ENCODE results near the gene RAB11B. TPM values are rescaled to one million over a fixed set of nuclear protein-coding genes. Genes with fewer than 3 reads are reported as not detected.
"Not testable (repeated sequence)": the region's sequence is repeated elsewhere in the genome, so short reads cannot be mapped to it uniquely, and the experiment has no call there.

RAB11B gene
- total RNA-seq, 1 experiment from 2014 or later: 13.0 TPM

DNA sequence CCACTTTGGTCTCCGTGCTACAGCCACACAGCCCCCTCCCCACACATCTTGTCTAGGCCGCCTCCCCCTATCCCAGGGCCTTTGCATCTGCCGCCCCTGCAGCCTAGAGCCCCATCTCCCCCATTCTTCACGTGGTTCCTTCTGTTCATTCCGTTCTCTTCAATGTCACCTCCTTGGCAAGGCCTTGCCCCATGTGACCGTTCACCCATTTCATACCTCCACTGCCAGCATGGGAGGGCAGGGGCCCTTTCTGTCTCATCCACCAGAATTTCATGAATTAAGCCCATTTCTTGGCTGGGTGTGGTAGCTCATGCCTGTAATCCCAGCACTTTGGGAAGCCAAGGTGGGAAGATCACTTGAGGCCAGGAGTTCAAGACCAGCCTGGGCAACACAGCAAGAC is 38.9 kb downstream of the RAB11B start:
- DNase-seq (ENCODE audit: low read depth): no peak

DNA sequence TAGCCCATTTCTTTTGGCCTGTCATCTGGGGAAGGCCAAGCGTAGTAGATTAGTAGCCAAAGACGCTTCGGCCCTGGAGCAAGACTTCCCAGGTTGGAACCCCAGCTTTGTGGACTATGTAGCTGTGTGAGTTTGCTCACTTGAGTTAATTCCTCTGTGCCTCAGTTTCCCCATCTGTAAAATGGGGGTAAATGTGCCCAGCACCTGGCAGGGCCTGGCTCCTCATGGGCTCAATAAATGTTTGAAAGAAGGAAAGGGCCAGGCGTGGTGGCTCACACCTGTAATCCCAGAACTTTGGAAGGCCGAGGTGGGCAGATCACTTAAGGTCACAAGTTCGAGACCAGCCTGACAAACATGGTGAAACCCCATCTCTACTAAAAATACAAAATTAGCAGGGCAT is 39.7 kb downstream of the RAB11B start:
- DNase-seq (ENCODE audit: low read depth): no peak

- DNase-seq (ENCODE audit: low read depth): no peak
These were observed 40.5 kb downstream of the RAB11B start for GRCh38 chr19:8430650-8431049.

DNA sequence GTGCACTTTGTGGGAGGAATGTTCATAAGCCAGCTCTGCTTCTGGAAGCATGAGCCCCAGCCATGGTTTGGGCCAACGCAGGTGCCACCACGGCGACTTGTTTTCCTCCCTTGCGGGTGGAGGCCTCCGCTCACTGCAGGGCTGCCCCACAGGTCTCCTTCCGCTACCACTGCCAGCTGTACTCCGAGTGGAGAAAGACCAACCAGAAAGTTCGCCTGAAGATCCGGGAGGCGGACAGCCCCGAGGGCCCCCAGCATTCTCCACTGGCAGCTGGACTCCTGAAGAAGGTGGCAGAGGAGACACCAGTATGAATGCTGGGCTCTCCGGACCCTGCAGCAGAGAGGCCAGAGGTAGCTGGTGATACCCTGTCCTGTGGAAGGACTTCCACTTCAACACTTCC is 48.1 kb downstream of the RAB11B start:
- no peak for DNase-seq (ENCODE audit: low read depth)

DNA sequence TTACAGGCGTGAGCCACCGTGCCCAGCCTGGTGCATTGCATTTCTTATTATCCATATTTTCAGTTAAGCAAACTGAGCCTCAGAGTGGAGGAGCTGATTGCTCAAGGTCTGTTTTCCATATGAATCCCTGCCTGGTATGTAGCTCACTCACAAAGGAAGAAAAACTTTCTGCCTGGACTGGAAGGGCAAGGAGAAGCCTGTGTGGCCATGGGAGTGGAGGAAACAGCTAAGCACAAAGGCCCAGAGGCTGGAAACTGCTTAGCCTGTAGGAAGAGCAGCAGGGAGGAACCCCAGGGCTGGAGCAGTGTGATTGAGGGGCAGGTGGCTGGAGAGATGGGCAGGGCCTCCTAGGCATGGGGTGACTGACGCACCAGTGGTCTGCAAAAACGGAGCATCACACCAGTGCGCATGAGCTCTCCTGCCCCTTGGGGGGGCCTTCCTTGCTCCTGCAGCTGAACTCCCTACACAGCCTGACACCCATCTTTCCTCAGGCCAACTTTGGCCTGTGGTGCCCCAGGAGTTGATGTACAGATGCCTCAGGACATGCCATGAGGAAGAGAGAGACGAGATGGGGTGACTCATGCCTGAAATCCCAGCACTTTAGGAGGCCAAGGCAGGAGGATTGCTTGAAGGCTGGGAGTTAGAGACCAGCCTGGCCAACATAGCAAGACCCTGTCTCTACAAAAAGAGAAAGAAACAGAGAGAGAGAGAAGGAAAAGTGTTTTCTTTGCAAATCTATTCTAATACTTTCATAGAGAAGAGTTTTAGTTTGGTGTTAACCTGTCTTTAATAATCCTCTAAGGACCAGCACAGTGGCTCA is 51.8 kb downstream of the RAB11B start:
- no peak for DNase-seq (ENCODE audit: low read depth)

GRCh38 chr19:8444140-8444676 is 54.0 kb downstream of the RAB11B start:
- not testable (repeated sequence) for DNase-seq (ENCODE audit: low read depth)

GRCh38 chr19:8444677-8445487 is 54.7 kb downstream of the RAB11B start, which contains the start of gene HNRNPM:
Gene HNRNPM (plus strand): TSS chr19:8444975. CDS start chr19:8444999, 24 bp downstream.
- DNase-seq (ENCODE audit: low read depth): peak; percentile 96

GRCh38 chr19:8445488-8446001 is 55.4 kb downstream of the RAB11B start:
- DNase-seq (ENCODE audit: low read depth): no peak

DNA sequence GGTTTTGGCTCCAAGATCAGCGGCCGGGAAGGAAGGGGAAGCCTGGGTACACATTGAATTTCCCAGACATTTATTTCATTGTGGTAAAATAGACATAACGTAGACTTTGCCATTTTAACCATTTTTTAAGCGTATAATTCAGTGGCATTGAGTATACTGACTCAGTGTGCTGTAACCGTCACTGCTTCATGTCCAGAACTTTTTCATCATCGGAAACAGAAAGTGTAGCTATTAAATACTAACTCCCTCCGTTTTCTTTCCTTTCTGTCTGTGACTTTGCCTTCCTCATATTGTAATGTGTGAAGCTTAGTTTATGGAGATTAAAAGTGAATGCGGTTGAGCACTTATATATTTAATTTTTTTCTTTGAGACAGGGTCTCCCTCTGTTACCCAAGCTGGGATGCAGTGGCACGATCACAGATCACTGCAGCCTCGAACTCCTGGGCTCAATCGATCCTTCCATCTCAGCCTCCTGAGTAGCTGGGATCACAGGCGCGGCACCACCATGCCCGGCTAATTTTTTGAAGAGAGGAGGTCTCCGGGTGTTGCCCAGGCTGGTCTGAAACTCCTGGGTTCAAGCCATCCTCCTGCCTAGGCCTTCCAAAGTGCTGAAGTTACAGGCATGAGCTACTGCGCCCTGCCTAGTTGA is 56.0 kb downstream of the RAB11B start:
- DNase-seq (ENCODE audit: low read depth): no peak

- no peak for DNase-seq (ENCODE audit: low read depth)
These were observed 59.7 kb downstream of the RAB11B start for GRCh38 chr19:8449830-8450229.

GRCh38 chr19:8451377-8451776 is 61.2 kb downstream of the RAB11B start:
- DNase-seq (ENCODE audit: low read depth): no peak

- DNase-seq (ENCODE audit: low read depth): peak; percentile 78
These were observed 61.7 kb downstream of the RAB11B start for GRCh38 chr19:8451885-8452284.

- no peak for DNase-seq (ENCODE audit: low read depth)
These were observed 62.4 kb downstream of the RAB11B start for GRCh38 chr19:8452446-8453123.

DNA sequence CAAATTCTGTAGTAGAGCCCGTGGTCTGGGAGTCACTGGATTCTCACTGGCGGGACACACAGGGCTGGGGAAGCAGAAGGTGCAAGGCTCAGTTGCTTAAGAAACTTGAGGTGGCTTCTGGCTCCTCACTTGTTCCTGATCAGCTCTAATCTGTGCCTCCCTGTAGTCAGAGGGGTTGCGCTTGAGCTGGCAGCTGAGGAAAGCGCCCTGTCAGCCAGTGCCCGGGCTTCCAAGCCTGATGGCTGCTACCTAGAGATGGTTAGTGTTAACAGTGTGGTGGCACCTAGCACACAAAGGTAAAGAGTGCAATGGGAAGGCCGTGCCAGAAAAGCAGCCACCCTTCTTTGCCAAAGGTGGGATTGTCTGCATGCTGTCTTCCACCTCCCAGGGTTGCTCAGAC is 63.5 kb downstream of the RAB11B start:
- no peak for DNase-seq (ENCODE audit: low read depth)

Other genes with a start within 250 kb of the RAB11B start
- gene FBN3, start 240.8 kb upstream of the RAB11B start, total RNA-seq (2014; rRNA removed): not detected in 2 replicates
- not detected in 2 replicates for gene CERS4, start 181.0 kb upstream of the RAB11B start, total RNA-seq (2014; rRNA removed)
- gene CD320, start 82.0 kb upstream of the RAB11B start, total RNA-seq (2014; rRNA removed): 157 and 165 TPM in 2 replicates
- gene NDUFA7, start 69.0 kb upstream of the RAB11B start, total RNA-seq (2014; rRNA removed): 22.7 and 34.9 TPM in 2 replicates
- gene RPS28, start 68.9 kb upstream of the RAB11B start, total RNA-seq (2014; rRNA removed): 119 and 242 TPM in 2 replicates
- gene KANK3, start 47.1 kb upstream of the RAB11B start, total RNA-seq (2014; rRNA removed): 0.11 and 1.2 TPM in 2 replicates
- 48.7 and 82.3 TPM in 2 replicates for gene ANGPTL4, start 26.2 kb upstream of the RAB11B start, total RNA-seq (2014; rRNA removed)
- gene MARCHF2, start 22.9 kb downstream of the RAB11B start, total RNA-seq (2014; rRNA removed): 34.2 and 44.5 TPM in 2 replicates
- gene HNRNPM, start 54.6 kb downstream of the RAB11B start, total RNA-seq (2014; rRNA removed): 91.8 and 118 TPM in 2 replicates
- not detected in 2 replicates for gene PRAM1, start 112.3 kb downstream of the RAB11B start, total RNA-seq (2014; rRNA removed)
- 9.1 and 9.2 TPM in 2 replicates for gene ZNF414, start 123.8 kb downstream of the RAB11B start, total RNA-seq (2014; rRNA removed)
- 0.11 and 0.13 TPM in 2 replicates for gene MYO1F, start 187.1 kb downstream of the RAB11B start, total RNA-seq (2014; rRNA removed)
- 0.06 and 0.46 TPM in 2 replicates for gene ADAMTS10, start 220.4 kb downstream of the RAB11B start, total RNA-seq (2014; rRNA removed)
- not detected in 2 replicates for gene NFILZ, start 240.3 kb downstream of the RAB11B start, total RNA-seq (2014; rRNA removed)

Data from LHCN-M2 (cell line).